Motor neuron (in vitro differentiated cells): ENCODE data around the gene ENPP3. TPM values are rescaled to one million over a fixed set of nuclear protein-coding genes. Genes with fewer than 3 reads are reported as not detected.
"Not testable (repeated sequence)": the region's sequence is repeated elsewhere in the genome, so short reads cannot be mapped to it uniquely, and the experiment has no call there.

Experiments used
- ATAC-seq, 8 experiments: fragments of 200-7000 bp; cut with Tn5 transposase; replicated peaks in 6 of 8; 2 replicates each; pipeline ENCODE4 v1.8.0; 2021; ENCODE audit warnings: mild to moderate bottlenecking in 8 of 8, moderate library complexity in 8 of 8
- H3K27ac ChIP-seq, 2 donors: fragments of 250-450 bp; sonication (Bioruptor Pico); 2 replicates each; pipeline ENCODE4 v1.9.0; 2021; ENCODE audit warnings: antibody characterized with exemption in 2 of 2, mild to moderate bottlenecking in 2 of 2, moderate library complexity in 1 of 2
- H3K4me1 ChIP-seq, 2 donors: fragments of 250-450 bp; sonication (Bioruptor Pico); replicated peaks in 1 of 2; 2 replicates each; pipeline ENCODE4 v1.6.1; 2021; ENCODE audit warnings: antibody characterized with exemption in 2 of 2, mild to moderate bottlenecking in 2 of 2, moderate library complexity in 1 of 2
- H3K4me3 ChIP-seq, 5 donors: fragments of 250-450 bp; sonication (Bioruptor Pico); 2 replicates each; pipeline ENCODE4 v1.9.0; 2021; ENCODE audit warnings: antibody characterized with exemption in 5 of 5, mild to moderate bottlenecking in 5 of 5, moderate library complexity in 4 of 5
- WGBS, 10 experiments: fragments of 450-650 bp; shearing (Covaris generic); methylation state at CpG; one replicate each; pipeline ENCODE4 v1.0.0; 2022; 5-methylcytosine and 5-hydroxymethylcytosine counted together
- in situ Hi-C, 9 experiments: fragments of 400-800 bp; cut with MboI; loops; one replicate each; pipeline ENCODE4 v1.15.0; 2021; ENCODE audit warnings: low sequenced_read_pairs in 9 of 9, low pct_unique_long_range_greater_than_20kb in 2 of 9; ENCODE audit not compliant: unreplicated experiment in 9 of 9
- total RNA-seq, 8 experiments: library from RNA; unstranded; fragments of 300-600 nt; gene quantifications; 2 replicates each; pipeline versions ENCODE4 v1.2.3 to v1.2.4, GENCODE V29; 2022

Gene ENPP3
- total RNA-seq, 8 experiments from 2014 or later = 0.14 to 0.78 (median 0.27) TPM; not detected in 3

- H3K27ac ChIP-seq, ATAC-seq, H3K4me3 ChIP-seq, in situ Hi-C loops, H3K4me1 ChIP-seq: not testable (repeated sequence)
- WGBS, 10 experiments = no CpG with 5 or more reads among the region's 14 CpGs
These were observed 63.7 kb downstream of the ENPP3 start for GRCh38 chr6:131700851-131701250.

- H3K4me1 ChIP-seq, in situ Hi-C loops, H3K4me3 ChIP-seq, H3K27ac ChIP-seq: not testable (repeated sequence)
- no CpG with 5 or more reads among the region's 2 CpGs for WGBS, 10 experiments
- peak in 2 of 8 experiments; percentile 69 to 73 for ATAC-seq
These were observed 66.8 kb downstream of the ENPP3 start for GRCh38 chr6:131703905-131704304.

GRCh38 chr6:131710917-131711316 is 73.8 kb downstream of the ENPP3 start, which contains the start of gene CTAGE9:
Gene CTAGE9, minus strand, starts transcription at chr6:131711017. Its CDS starts 0 bp downstream, at chr6:131711017.
- H3K27ac ChIP-seq, ATAC-seq, H3K4me1 ChIP-seq, in situ Hi-C loops, H3K4me3 ChIP-seq: not testable (repeated sequence)
- WGBS, 10 experiments = no CpG with 5 or more reads among the region's 18 CpGs

GRCh38 chr6:131715567-131715966 is 78.5 kb downstream of the ENPP3 start:
- 100% methylated on average over 1 of the region's 6 CpGs; no CpG with 5 or more reads in 8 of the 10 experiments for WGBS, 10 experiments
- in situ Hi-C loops, H3K4me3 ChIP-seq, H3K27ac ChIP-seq, ATAC-seq, H3K4me1 ChIP-seq: not testable (repeated sequence)

GRCh38 chr6:131717836-131718542 is 80.9 kb downstream of the ENPP3 start:
- in situ Hi-C loops = no loop called here
- Histone ChIP-seq H3K4me1 (no peaks in the 10 kb centered on the region), H3K4me3 (no peak overlapping the region), H3K27ac (no peak overlapping the region)
- WGBS, 10 experiments = 0 to 100% (median 82%) methylated on average over 1 to 3 of the region's 3 CpGs
- ATAC-seq = peak in 3 of 8 experiments; percentile 87 to 99 (median 97)

GRCh38 chr6:131721161-131721560 is 84.1 kb downstream of the ENPP3 start:
- 18 to 88% (median 69%) methylated on average over 1 to 2 of the region's 2 CpGs; no CpG with 5 or more reads in 2 of the 10 experiments for WGBS, 10 experiments
- no peaks in the 10 kb centered on the region for H3K4me1 ChIP-seq
- in situ Hi-C loops = no loop called here
- no peak for ATAC-seq
- no peak overlapping the region for H3K27ac ChIP-seq
- H3K4me3 ChIP-seq = no peak overlapping the region

- H3K27ac ChIP-seq = no peak overlapping the region
- H3K4me1 ChIP-seq = no peaks in the 10 kb centered on the region
- in situ Hi-C loops = no loop called here
- no peak overlapping the region for H3K4me3 ChIP-seq
- ATAC-seq = peak in 1 of 8 experiments; percentile 56
- 40 to 100% (median 75%) methylated on average over 1 to 2 of the region's 2 CpGs; no CpG with 5 or more reads in 1 of the 10 experiments for WGBS, 10 experiments
These were observed 87.0 kb downstream of the ENPP3 start for GRCh38 chr6:131724114-131724513.

- in situ Hi-C loops = no loop called here
- WGBS, 10 experiments = 74 to 100% (median 100%) methylated on average over 1 to 5 of the region's 5 CpGs; no CpG with 5 or more reads in 5 of the 10 experiments
- ATAC-seq = no peak
These were observed 90.4 kb downstream of the ENPP3 start for GRCh38 chr6:131727467-131727866.

GRCh38 chr6:131727868-131728267 is 90.8 kb downstream of the ENPP3 start:
- no peak overlapping the region for H3K4me3 ChIP-seq
- no peak overlapping the region for H3K27ac ChIP-seq
- H3K4me1 ChIP-seq = no peaks in the 10 kb centered on the region
- 63 to 100% (median 78%) methylated on average over 1 to 4 of the region's 4 CpGs for WGBS, 10 experiments
- in situ Hi-C loops = no loop called here
- no peak for ATAC-seq

More at GRCh38 chr6:131727467-131727866, 90.4 kb downstream of the ENPP3 start:
- H3K4me3 ChIP-seq = no peak overlapping the region
- H3K4me1 ChIP-seq = no peaks in the 10 kb centered on the region
- no peak overlapping the region for H3K27ac ChIP-seq

GRCh38 chr6:131728296-131728939 is 91.3 kb downstream of the ENPP3 start:
- Histone ChIP-seq H3K27ac (no peak overlapping the region), H3K4me3 (no peak overlapping the region), H3K4me1 (no peaks in the 10 kb centered on the region)
- no peak for ATAC-seq
- WGBS, 10 experiments = 65 to 100% (median 97%) methylated on average over 1 to 3 of the region's 3 CpGs
- in situ Hi-C loops = no loop called here

- in situ Hi-C loops = no loop called here
- Histone ChIP-seq H3K4me3 (no peak overlapping the region), H3K27ac (no peak overlapping the region), H3K4me1 (no peaks in the 10 kb centered on the region)
- no peak for ATAC-seq
- WGBS, 10 experiments = 43 to 100% (median 76%) methylated on average over 1 to 4 of the region's 4 CpGs; no CpG with 5 or more reads in 1 of the 10 experiments
These were observed 92.4 kb downstream of the ENPP3 start for GRCh38 chr6:131729550-131729949.

- H3K27ac ChIP-seq = no peak overlapping the region
- no peak overlapping the region for H3K4me3 ChIP-seq
- in situ Hi-C loops = no loop called here
- 92 to 100% (median 100%) methylated on average over 1 to 5 of the region's 5 CpGs for WGBS, 10 experiments
- no peak for ATAC-seq
- no peaks in the 10 kb centered on the region for H3K4me1 ChIP-seq
These were observed 93.2 kb downstream of the ENPP3 start for GRCh38 chr6:131730264-131730663.

- in situ Hi-C loops = no loop called here
- ATAC-seq = no peak
- H3K27ac ChIP-seq = no peak overlapping the region
- H3K4me3 ChIP-seq = no peak overlapping the region
- no peaks in the 10 kb centered on the region for H3K4me1 ChIP-seq
These were observed 94.1 kb downstream of the ENPP3 start for GRCh38 chr6:131731224-131731623.
